HG02623 (cell line): ENCODE measurements around the gene TNK1.

Source experiments
- ATAC-seq: cut with Tn5 transposase; IDR thresholded peaks from one replicate; pipeline ENCODE4 v1.9.1; 2021; ENCODE audit warnings: moderate library complexity; ENCODE audit not compliant: unreplicated experiment

Gene TNK1

GRCh38 chr17:7431231-7431630 lies 50.3 kb downstream of the TNK1 start:
- no peak for ATAC-seq

- no peak for ATAC-seq
Measured at GRCh38 chr17:7432296-7432695, 51.4 kb downstream of the TNK1 start.

DNA sequence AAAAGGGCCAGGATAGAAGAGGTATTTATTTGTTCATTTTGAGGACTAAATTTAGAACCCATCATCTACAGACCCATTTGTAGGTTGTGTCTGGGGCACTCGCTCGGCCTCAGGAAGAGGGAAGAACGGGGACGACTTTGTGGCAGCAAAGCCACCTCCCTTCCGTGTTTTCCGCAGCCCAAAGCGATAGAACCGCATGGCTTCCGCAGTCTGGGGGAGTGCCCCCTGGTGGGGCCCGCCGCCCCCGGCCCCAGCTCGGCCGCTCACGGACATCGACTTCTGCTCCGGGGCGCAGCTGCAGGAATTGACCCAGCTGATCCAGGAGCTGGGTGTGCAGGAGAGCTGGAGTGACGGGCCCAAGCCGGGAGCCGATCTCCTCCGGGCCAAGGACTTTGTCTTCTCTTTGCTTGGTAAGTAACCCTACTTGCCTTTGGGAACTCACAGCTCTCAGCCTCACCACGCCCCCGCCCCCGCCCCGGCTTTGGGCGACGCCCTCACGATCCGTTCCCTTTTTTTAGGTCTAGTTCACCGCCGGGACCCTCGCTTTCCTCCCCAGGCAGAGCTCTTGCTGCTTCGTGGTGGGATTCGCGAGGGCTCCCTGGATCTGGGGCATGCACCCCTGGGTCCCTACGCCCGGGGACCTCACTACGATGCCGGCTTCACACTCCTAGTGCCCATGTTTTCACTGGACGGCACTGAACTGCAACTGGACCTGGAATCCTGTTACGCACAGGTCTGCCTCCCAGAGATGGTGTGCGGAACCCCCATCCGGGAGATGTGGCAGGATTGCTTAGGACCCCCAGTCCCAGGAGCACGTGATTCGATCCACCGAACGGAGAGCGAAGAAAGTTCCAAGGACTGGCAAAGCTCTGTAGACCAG lies 55.0 kb downstream of the TNK1 start:
- ATAC-seq = peak; percentile 3

DNA sequence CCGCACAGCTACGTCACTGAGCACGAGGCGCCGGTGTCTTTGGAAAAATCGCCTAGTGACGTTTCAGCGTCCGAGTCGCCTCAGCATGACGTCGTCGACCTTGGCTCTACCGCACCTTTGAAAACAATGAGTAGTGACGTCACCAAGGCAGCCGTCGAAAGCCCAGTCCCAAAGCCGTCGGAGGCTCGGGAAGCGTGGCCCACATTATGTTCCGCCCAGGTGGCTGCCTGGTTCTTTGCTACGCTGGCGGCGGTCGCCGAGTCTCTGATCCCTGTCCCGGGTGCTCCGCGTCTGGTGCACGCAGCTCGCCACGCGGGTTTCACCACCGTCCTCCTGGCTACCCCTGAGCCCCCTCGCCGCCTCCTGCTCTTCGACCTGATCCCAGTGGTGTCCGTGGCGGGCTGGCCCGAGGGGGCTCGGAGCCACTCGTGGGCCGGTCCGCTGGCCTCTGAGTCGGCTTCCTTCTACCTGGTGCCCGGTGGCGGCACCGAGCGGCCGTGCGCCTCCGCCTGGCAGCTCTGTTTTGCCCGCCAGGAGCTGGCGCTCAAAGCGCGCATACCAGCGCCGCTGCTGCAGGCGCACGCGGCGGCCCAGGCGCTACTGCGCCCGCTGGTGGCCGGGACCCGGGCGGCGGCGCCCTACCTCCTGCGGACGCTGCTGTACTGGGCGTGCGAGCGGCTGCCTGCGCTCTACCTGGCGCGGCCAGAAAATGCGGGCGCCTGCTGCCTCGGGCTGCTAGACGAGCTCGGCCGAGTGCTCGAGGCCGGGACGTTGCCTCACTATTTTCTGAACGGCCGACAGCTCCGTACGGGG lies 55.9 kb downstream of the TNK1 start:
- ATAC-seq = no peak

GRCh38 chr17:7437369-7437863 lies 56.5 kb downstream of the TNK1 start:
- no peak for ATAC-seq

- no peak for ATAC-seq
Measured at GRCh38 chr17:7437950-7438614, 57.2 kb downstream of the TNK1 start.

- no peak for ATAC-seq
Measured at GRCh38 chr17:7438656-7439460, 58.0 kb downstream of the TNK1 start.
